GM12878 (cell line): Measurements from ENCODE around the gene MAD1L1. TPM values are rescaled to one million over a fixed set of nuclear protein-coding genes. Genes with fewer than 3 reads are reported as not detected.
A peak's percentile ranks its signal among the peaks of the same experiment; 100 is the strongest.

Source experiments
- ATAC-seq: fragments of 200-7000 bp; cut with Tn5 transposase; 3 replicates; pipeline ENCODE4 v1.9.1; 2020; ENCODE audit warnings: mild to moderate bottlenecking, moderate library complexity
- BruUV-seq: library from RNA; stranded (reverse); fragments of 400-500 nt; replicated peaks from 2 replicates; lab custom pipeline; 2021; lab: Mats Ljungman, UMichigan
- CTCF ChIA-PET: fragments of 300-600 bp; sonication (Branson Sonifier 250); formaldehyde crosslinking; extraction: SDS; loops from one replicate; lab custom pipeline; 2021; ENCODE audit warnings: inconsistent platforms; lab: Yijun Ruan, JAX
- POLR2A ChIA-PET: fragments of 350-600 bp; formaldehyde crosslinking; extraction: SDS; loops from one replicate; lab custom pipeline; 2021; ENCODE audit warnings: inconsistent platforms; lab: Charles Lee
- RAD21 ChIA-PET: fragments of 300-600 bp; sonication (Branson Sonifier 250); formaldehyde crosslinking; loops from one replicate; lab custom pipeline; 2023; ENCODE audit warnings: antibody characterized with exemption; ENCODE audit not compliant: unreplicated experiment; lab: Charles Lee
- SMC1A ChIA-PET: fragments of 300-600 bp; sonication (Branson Sonifier 250); formaldehyde crosslinking; loops from one replicate; lab custom pipeline; 2023; ENCODE audit not compliant: unreplicated experiment, uncharacterized antibody; lab: Charles Lee
- DNase-seq: peaks from one replicate; pipeline ENCODE4 v3.0.0-alpha.2; 2011; ENCODE audit warnings: low read depth, low spot score
- FAIRE-seq: peaks from 3 replicates; lab custom pipeline; 2011; peaks lifted over from hg19 to GRCh38; lab: Jason Lieb, UNC
- H2AFZ ChIP-seq: 2 replicates; pipeline ENCODE4 v1.6.0; 2011; ENCODE audit warnings: low read depth, low read length, control low read depth; ENCODE audit not compliant: control insufficient read depth
- H3K27ac ChIP-seq: 2 replicates; pipeline ENCODE4 v1.5.1; 2011; ENCODE audit warnings: control low read depth; ENCODE audit not compliant: control insufficient read depth, insufficient read depth
- H3K27me3 ChIP-seq, 2 experiments: replicated peaks in 1 of 2; 2 replicates each; pipeline versions ENCODE4 v1.6.0 to v1.6.1; 2011; ENCODE audit warnings: low read length in 1 of 2; ENCODE audit not compliant: control insufficient read depth in 2 of 2, insufficient read depth in 2 of 2
- H3K36me3 ChIP-seq, 2 experiments: 2 replicates each; pipeline ENCODE4 v1.5.1; 2011; ENCODE audit warnings: low read length in 1 of 2; ENCODE audit not compliant: control insufficient read depth in 2 of 2, insufficient read depth in 2 of 2
- H3K4me1 ChIP-seq: 2 replicates; pipeline ENCODE4 v1.6.1; 2011; ENCODE audit warnings: mild to moderate bottlenecking, low read length, moderate library complexity, mixed read lengths; ENCODE audit not compliant: control insufficient read depth, insufficient read depth
- H3K4me2 ChIP-seq: 2 replicates; pipeline ENCODE4 v1.6.0; 2011; ENCODE audit warnings: control low read depth; ENCODE audit not compliant: control insufficient read depth, insufficient read depth
- H3K4me3 ChIP-seq: fragments of 200-600 bp; sonication (generic); 2 replicates; pipeline ENCODE4 v1.5.1; 2016
- H3K79me2 ChIP-seq: 2 replicates; pipeline ENCODE4 v1.6.0; 2011; ENCODE audit warnings: low read length; ENCODE audit not compliant: control insufficient read depth, insufficient read depth
- H3K9ac ChIP-seq: 2 replicates; pipeline ENCODE4 v1.8.0; 2011; ENCODE audit warnings: low read length, control low read depth, mixed read lengths; ENCODE audit not compliant: control insufficient read depth, insufficient read depth
- H3K9me3 ChIP-seq: replicated peaks from 3 replicates; pipeline ENCODE4 v1.5.1; 2011; ENCODE audit warnings: mild to moderate bottlenecking, low read length; ENCODE audit not compliant: control insufficient read depth, insufficient read depth
- H4K20me1 ChIP-seq: 2 replicates; pipeline ENCODE4 v1.6.0; 2011; ENCODE audit not compliant: control insufficient read depth, insufficient read depth
- HDGF ChIP-seq: fragments of 450-650 bp; IDR thresholded peaks from 2 replicates; pipeline ENCODE4 v1.6.1; 2016; ENCODE audit warnings: antibody characterized with exemption
- IRF4 ChIP-seq: IDR thresholded peaks from 2 replicates; pipeline ENCODE4 v1.6.1; 2011; ENCODE audit warnings: low read depth, low read length
- PBX3 ChIP-seq: IDR thresholded peaks from 2 replicates; pipeline ENCODE4 v1.6.1; 2011; ENCODE audit warnings: mild to moderate bottlenecking, low read depth, low read length, moderate library complexity; ENCODE audit not compliant: insufficient replicate concordance
- PKNOX1 ChIP-seq: fragments of 450-650 bp; IDR thresholded peaks from 2 replicates; pipeline ENCODE4 v1.6.1; 2016; ENCODE audit warnings: mild to moderate bottlenecking
- PML ChIP-seq: IDR thresholded peaks from 2 replicates; pipeline ENCODE4 v1.6.1; 2012; ENCODE audit warnings: low read length, inconsistent platforms
- RUNX3 ChIP-seq: IDR thresholded peaks from 2 replicates; pipeline ENCODE4 v1.6.1; 2012; ENCODE audit warnings: low read length, inconsistent platforms
- SIX5 ChIP-seq: IDR thresholded peaks from 2 replicates; pipeline ENCODE4 v1.6.1; 2011; ENCODE audit warnings: mild to moderate bottlenecking, low read depth, low read length, moderate library complexity; ENCODE audit not compliant: severe bottlenecking
- TCF12 ChIP-seq: IDR thresholded peaks from 2 replicates; pipeline ENCODE4 v1.6.1; 2011; ENCODE audit warnings: low read depth, mild to moderate bottlenecking, low read length
- TCF3 ChIP-seq: IDR thresholded peaks from 2 replicates; pipeline ENCODE4 v1.6.1; 2012; ENCODE audit warnings: low read depth, mild to moderate bottlenecking, low read length, borderline replicate concordance; ENCODE audit not compliant: insufficient read depth
- WGBS: methylation state at CpG from one replicate; pipeline ENCODE4 v1.1.6; 2016; ENCODE audit warnings: low lambda C conversion rate; ENCODE audit not compliant: insufficient replicate concordance, insufficient coverage; ENCODE audit errors: missing lambda C conversion rate; 5-methylcytosine and 5-hydroxymethylcytosine counted together
- in situ Hi-C: fragments of 300-500 bp; cut with MboI; formaldehyde crosslinking; loops from 9 replicates; pipeline ENCODE4 v1.14.3; 2018; ENCODE audit warnings: mixed read lengths
- intact Hi-C: fragments of 100-400 bp; cut with micrococcal nuclease; formaldehyde crosslinking; loops from one replicate; pipeline ENCODE4 v1.14.2; 2022; ENCODE audit not compliant: unreplicated experiment
- polyA plus RNA-seq, 11 experiments: library from polyadenylated mRNA; depleted of rRNA in 4 of 11; unstranded in 6 of 11; stranded (reverse) in 5 of 11; fragments of >200 nt; fragmentation: Nextera tagmentation in 4 of 11; fragmentation: Illumina TruSeq in 1 of 11; extraction: Ambion mirVana in 4 of 11; extraction: Trizol in 1 of 11; gene quantifications; 1 replicate in 1 of 11; 2 replicates in 10 of 11; pipeline versions ENCODE4 v1.2.1 to v1.2.3, GENCODE V29; 2011 to 2016; ENCODE audit warnings: inconsistent platforms in 2 of 11, missing spikeins in 2 of 11, low read depth in 1 of 11
- total RNA-seq, 4 experiments: library from RNA; depleted of rRNA in 3 of 4; stranded (reverse); fragments of >200 nt in 3 of 4; fragmentation: Illumina TruSeq in 1 of 4; extraction: Trizol in 1 of 4; gene quantifications; 2 replicates each; pipeline versions ENCODE4 v1.2.1 to v1.2.3, GENCODE V29; 2013 to 2021

MAD1L1 gene
- total and polyA plus RNA-seq, 10 of the 15 experiments (the other 5 are each of a cell fraction or from before 2014, with no cell fraction given): 2.2 to 76.8 (median 38.3) TPM

GRCh38 chr7:2038931-2039728, 193.6 kb downstream of the MAD1L1 start:
- H4K20me1 ChIP-seq: peaks cover 3% of the 10 kb centered on the region; the same call in 1 of the 2 replicates
- peak; percentile 56 for ATAC-seq
- H3K9ac ChIP-seq: no peak overlapping the region
- no peaks in the 10 kb centered on the region for H3K79me2 ChIP-seq
- DNase-seq: no peak
- peak overlapping the region; percentile 4; the same call in 1 of the 2 replicates for H3K4me2 ChIP-seq
- intact Hi-C loops (no loop called here), in situ Hi-C loops (no loop called here)
- FAIRE-seq: peak; percentile 93
- ChIA-PET RAD21 (interaction anchor here (1.2 to 3.1 kb wide), 2 partner anchors 156 to 170 kb away, joined by 3 to 8 read pairs; no protein-coding TSS in a partner anchor), POLR2A (no interaction called here), CTCF (interaction anchor here (0.6 to 2.3 kb wide), 5 partner anchors 13 to 309 kb away, joined by 3 to 7 read pairs (median 3); no protein-coding TSS in a partner anchor), SMC1A (interaction anchor here (0.6 to 1.6 kb wide), 4 partner anchors 10 to 319 kb away, joined by 3 to 5 read pairs (median 4); no protein-coding TSS in a partner anchor)
- no TSS peak for BruUV-seq
- no peaks in the 10 kb centered on the region; the same call in 2 of the 3 replicates for H3K9me3 ChIP-seq
- no peaks in the 10 kb centered on the region for H3K27me3 ChIP-seq
- no peaks in the 10 kb centered on the region; a peak in 2 of 4 replicates for H3K36me3 ChIP-seq
- no peak overlapping the region for H3K4me3 ChIP-seq
- H3K4me1 ChIP-seq: peaks cover 18% of the 10 kb centered on the region
- 40% methylated on average over 23 of the region's 23 CpGs for WGBS
- TF ChIP-seq PML (0 out of 2 replicates have a peak, but pooled peaks have one; percentile 25), TCF12 (peak; percentile 46; the same call in 1 of the 2 replicates), HDGF (no peak), PKNOX1 (peak; percentile 74), TCF3 (0 out of 2 replicates have a peak, but pooled peaks have one; percentile 28), SIX5 (no peak), IRF4 (no peak), RUNX3 (peak; percentile 62), PBX3 (peak; percentile 18)
- no peak overlapping the region for H3K27ac ChIP-seq
- no peak overlapping the region for H2AFZ ChIP-seq
